ENCODE data around the gene DUSP16. TPM values are rescaled to one million over a fixed set of nuclear protein-coding genes. Genes with fewer than 3 reads are reported as not detected.
A peak's percentile ranks its signal among the peaks of the same experiment; 100 is the strongest.

The DUSP16 gene
- total and polyA plus RNA-seq, 2 of the 8 experiments (the other 6 are each of a cell fraction or from before 2014, with no cell fraction given) = 31.6 to 55.9 TPM

GRCh38 chr12:12505544-12506495, 56.8 kb downstream of the DUSP16 start:
- FAIRE-seq (no peak), DNase-seq (ENCODE audit: low read depth in 1 of 2, low spot score in 2 of 2) (peak in 1 of 2 experiments; percentile 23)
- no peak overlapping the region for H2AFZ ChIP-seq (ENCODE audit: low read length)
- ChIA-PET CTCF (ENCODE audit: partially characterized antibody) (interaction anchor here (0.6 to 3.2 kb wide), 7 partner anchors 8 to 130 kb away, joined by 3 to 14 read pairs (median 3); no protein-coding TSS in a partner anchor), POLR2A (ENCODE audit: partially characterized antibody) (interaction anchor here (0.6 to 1.3 kb wide), 2 partner anchors 53 to 111 kb away, joined by 3 read pairs; no protein-coding TSS in a partner anchor)
- no peaks in the 10 kb centered on the region for H3K23me2 ChIP-seq (ENCODE audit: low read depth, low read length)
- H2BK120ac ChIP-seq (replicated peaks; ENCODE audit: low read depth, low read length) = no peak overlapping the region
- H4K5ac ChIP-seq (ENCODE audit: insufficient read length, low read depth, low read length) = no peak overlapping the region
- H3K4me3 ChIP-seq (ENCODE audit: extremely low read depth in 1 of 4, insufficient read depth in 2 of 4, low read depth in 3 of 4, low read length in 4 of 4) = no peak overlapping the region
- H2BK12ac ChIP-seq (ENCODE audit: low read depth, low read length) = peak overlapping the region; percentile 35; the same call in 1 of the 2 replicates
- H2BK15ac ChIP-seq (ENCODE audit: low read length) = no peak overlapping the region
- H3K36me3 ChIP-seq (ENCODE audit: control insufficient read depth in 2 of 4, insufficient read depth in 4 of 4, low read length in 3 of 4) = no peaks in the 10 kb centered on the region
- H2AK5ac ChIP-seq (ENCODE audit: low read depth, low read length) = no peak overlapping the region
- peaks cover 0 to 17% (median 6%) of the 10 kb centered on the region in 4 experiments; a peak in 4 of 7 replicates for H3K4me1 ChIP-seq (replicated peaks in 1 of 4; ENCODE audit: control insufficient read depth in 3 of 4, insufficient read depth in 4 of 4, low read length in 3 of 4)
- no peak overlapping the region for H3K4me2 ChIP-seq (ENCODE audit: insufficient read depth in 1 of 2, low read depth in 2 of 2, low read length in 2 of 2)
- H3K79me2 ChIP-seq (ENCODE audit: control insufficient read depth in 1 of 2, insufficient read depth in 2 of 2, low read length in 2 of 2) = peaks cover 0 to 92% of the 10 kb centered on the region in 2 experiments; a peak in 3 of 4 replicates
- H3K14ac ChIP-seq (ENCODE audit: insufficient read length) = no peak overlapping the region
- no peak overlapping the region for H4K8ac ChIP-seq (ENCODE audit: extremely low read depth, insufficient read depth, low read length)
- no peaks in the 10 kb centered on the region for H3K9me3 ChIP-seq (ENCODE audit: insufficient read depth in 2 of 2, low read depth in 1 of 2, low read length in 1 of 2)
- no peaks in the 10 kb centered on the region for H3K27me3 ChIP-seq (replicated peaks in 1 of 4; ENCODE audit: control insufficient read depth in 3 of 4, extremely low read depth in 1 of 4, insufficient read depth in 3 of 4, low read length in 3 of 4)
- no peak overlapping the region for H3K9ac ChIP-seq (replicated peaks in 1 of 4; ENCODE audit: extremely low read depth in 1 of 4, low read depth in 3 of 4, low read length in 3 of 4)
- H3K79me1 ChIP-seq (ENCODE audit: low read depth, low read length) = peaks cover 5% of the 10 kb centered on the region; the same call in 1 of the 2 replicates
- no peak overlapping the region for H2BK5ac ChIP-seq (ENCODE audit: low read depth, low read length)
- H3K23ac ChIP-seq (ENCODE audit: insufficient read length) = no peak overlapping the region
- H3K27ac ChIP-seq (ENCODE audit: low read depth, low read length) = no peak overlapping the region
- no peak overlapping the region for H3K56ac ChIP-seq (replicated peaks; ENCODE audit: insufficient read length, low read depth, low read length)
- H4K20me1 ChIP-seq (replicated peaks in 1 of 2; ENCODE audit: control insufficient read depth in 1 of 2, insufficient read depth in 2 of 2, low read length in 2 of 2) = peaks cover 5% of the 10 kb centered on the region in 2 experiments
- no peak overlapping the region for H3K18ac ChIP-seq (ENCODE audit: extremely low read depth, low read length)
- H3K4ac ChIP-seq (replicated peaks; ENCODE audit: insufficient read length, low read depth, low read length) = no peak overlapping the region
- no peak overlapping the region for H4K91ac ChIP-seq (replicated peaks; ENCODE audit: insufficient read length, low read length)
- H2BK20ac ChIP-seq (ENCODE audit: low read length) = no peak overlapping the region
- whole genome bisulfite sequencing, 2 experiments (ENCODE audit: extremely low coverage in 1 of 2, insufficient coverage in 1 of 2, insufficient read length in 1 of 2, insufficient replicate concordance in 2 of 2, low coverage in 1 of 2, low lambda C conversion rate in 2 of 2, missing lambda C conversion rate in 1 of 2) = 81% methylated on average over 11 of the region's 11 CpGs; no CpG with 5 or more reads in 1 of the 2 experiments
- TF ChIP-seq SUZ12 (IDR thresholded peaks at IDR 0.05; ENCODE audit: low read length) (no peak), E2F6 (IDR thresholded peaks at IDR 0.05) (no peak), ASH2L (IDR thresholded peaks at IDR 0.05; ENCODE audit: low read length) (no peak), MAFK (IDR thresholded peaks at IDR 0.05; ENCODE audit: low read depth, low read length) (no peak), HDAC2 (IDR thresholded peaks at IDR 0.05; ENCODE audit: borderline replicate concordance in 1 of 2, low read depth in 2 of 2, low read length in 2 of 2) (no peak), SP1 (IDR thresholded peaks at IDR 0.05; ENCODE audit: low read depth, low read length) (no peak), ZNF274 (IDR thresholded peaks at IDR 0.05; ENCODE audit: borderline replicate concordance, extremely low read depth, low read length) (no peak), KDM4A (IDR thresholded peaks at IDR 0.05; ENCODE audit: low read depth, low read length, severe bottlenecking) (no peak), CTBP2 (IDR thresholded peaks at IDR 0.05; ENCODE audit: borderline replicate concordance, insufficient read depth, insufficient read length, low read length) (no peak), KDM5A (IDR thresholded peaks at IDR 0.05; ENCODE audit: low read length) (no peak)
